OCI-LY7 (cell line): ENCODE measurements around the gene PHF24. TPM values are rescaled to one million over a fixed set of nuclear protein-coding genes. Genes with fewer than 3 reads are reported as not detected.

ENCODE experiments used
- BruUV-seq: library from RNA; stranded (reverse); fragments of 400-500 nt; replicated peaks from 2 replicates; lab custom pipeline; 2021; lab: Mats Ljungman, UMichigan
- CTCF ChIA-PET: fragments of 300-600 bp; sonication (Branson Sonifier 250); formaldehyde crosslinking; loops from one replicate; lab custom pipeline; 2022; ENCODE audit warnings: antibody characterized with exemption; ENCODE audit not compliant: unreplicated experiment; lab: Charles Lee
- POLR2A ChIA-PET: fragments of 300-600 bp; sonication (Branson Sonifier 250); formaldehyde crosslinking; loops from one replicate; lab custom pipeline; 2022; ENCODE audit warnings: antibody characterized with exemption; lab: Charles Lee
- DNase-seq: peaks from one replicate; pipeline ENCODE4 v3.0.0-alpha.2; 2015; ENCODE audit warnings: low spot score
- H2AFZ ChIP-seq: fragments of 200-600 bp; sonication (generic), shearing (Covaris generic); 2 replicates; pipeline ENCODE4 v1.6.1; 2014; ENCODE audit warnings: mild to moderate bottlenecking, antibody characterized with exemption, low read length, moderate library complexity
- H3K27ac ChIP-seq: fragments of 200-600 bp; sonication (generic); 2 replicates; pipeline ENCODE4 v1.5.1; 2014; ENCODE audit warnings: mixed run types, low read depth, mild to moderate bottlenecking, moderate library complexity, low read length, inconsistent platforms; ENCODE audit not compliant: poor library complexity, severe bottlenecking
- H3K36me3 ChIP-seq: fragments of 200-600 bp; sonication (generic); 2 replicates; pipeline ENCODE4 v1.6.1; 2014; ENCODE audit warnings: mild to moderate bottlenecking, antibody characterized with exemption, low read length, moderate library complexity, mixed read lengths; ENCODE audit not compliant: insufficient read depth
- H3K4me1 ChIP-seq: fragments of 200-600 bp; sonication (generic); 2 replicates; pipeline ENCODE4 v1.5.1; 2014; ENCODE audit warnings: mild to moderate bottlenecking, low read length; ENCODE audit not compliant: insufficient read depth, poor library complexity, severe bottlenecking
- H3K4me2 ChIP-seq: fragments of 200-600 bp; sonication (generic); 2 replicates; pipeline ENCODE4 v1.6.1; 2014; ENCODE audit warnings: mild to moderate bottlenecking, low read length
- H3K4me3 ChIP-seq: fragments of 200-600 bp; sonication (generic); 2 replicates; pipeline ENCODE4 v1.5.1; 2014; ENCODE audit warnings: mild to moderate bottlenecking, low read depth, low read length; ENCODE audit not compliant: poor library complexity, severe bottlenecking
- H3K79me2 ChIP-seq: fragments of 200-600 bp; sonication (generic); 2 replicates; pipeline ENCODE4 v1.6.1; 2016; ENCODE audit warnings: low read depth, mild to moderate bottlenecking, low read length, moderate library complexity, mixed read lengths; ENCODE audit not compliant: insufficient read depth
- H3K9me2 ChIP-seq: fragments of 200-600 bp; sonication (generic); 2 replicates; pipeline ENCODE4 v1.6.1; 2016; ENCODE audit warnings: mild to moderate bottlenecking, low read length, mixed read lengths; ENCODE audit not compliant: insufficient read depth
- H3K9me3 ChIP-seq: fragments of 200-600 bp; sonication (generic); 2 replicates; pipeline ENCODE4 v1.6.1; 2014; ENCODE audit warnings: mild to moderate bottlenecking, mixed run types, low read length, mixed read lengths
- H4K20me1 ChIP-seq: fragments of 200-600 bp; sonication (generic); 2 replicates; pipeline ENCODE4 v1.6.1; 2014; ENCODE audit warnings: mild to moderate bottlenecking, antibody characterized with exemption, low read length, moderate library complexity, mixed read lengths; ENCODE audit not compliant: insufficient read depth
- CTCF ChIP-seq: fragments of 200-600 bp; sonication (generic); conservative IDR thresholded peaks from 2 replicates; pipeline ENCODE4 v1.5.1; 2014; ENCODE audit warnings: mild to moderate bottlenecking, antibody characterized with exemption, low read length, moderate library complexity, mixed read lengths
- EZH2phosphoT487 ChIP-seq: fragments of 200-600 bp; sonication (generic); IDR thresholded peaks from 2 replicates; pipeline ENCODE4 v1.6.1; 2018; ENCODE audit warnings: low read depth, borderline replicate concordance, mild to moderate bottlenecking, mixed run types, antibody characterized with exemption, low read length, moderate library complexity, mixed read lengths
- intact Hi-C: fragments of 100-400 bp; cut with micrococcal nuclease; formaldehyde crosslinking; loops from one replicate; pipeline ENCODE4 v1.10.0; 2022; ENCODE audit not compliant: unreplicated experiment
- total RNA-seq, 2 experiments: library from RNA; depleted of rRNA in 1 of 2; stranded (reverse); fragments of >200 nt in 1 of 2; shearing (Covaris generic) in 1 of 2; gene quantifications; 2 replicates each; pipeline ENCODE4 v1.2.3, GENCODE V29; 2014 to 2022

PHF24 gene
- total RNA-seq, 2 experiments from 2014 or later, result not detected

GRCh38 chr9:34998266-34998665 is 40.2 kb downstream of the PHF24 start:
- DNase-seq, result no peak
- Histone ChIP-seq H3K4me2 (no peak overlapping the region), H2AFZ (no peak overlapping the region), H3K79me2 (no peaks in the 10 kb centered on the region), H3K4me3 (no peak overlapping the region), H3K4me1 (peaks cover 8% of the 10 kb centered on the region), H4K20me1 (no peaks in the 10 kb centered on the region), H3K9me3 (no peaks in the 10 kb centered on the region), H3K36me3 (peaks cover 3% of the 10 kb centered on the region; the same call in 1 of the 2 replicates), H3K9me2 (no peaks in the 10 kb centered on the region), H3K27ac (no peak overlapping the region)
- no TSS peak for BruUV-seq
- no peak for TF ChIP-seq EZH2phosphoT487
- no peak for TF ChIP-seq CTCF
- CTCF ChIA-PET, result no interaction called here
- intact Hi-C loops, result no loop called here
- POLR2A ChIA-PET, result interaction anchor here (0.5 to 0.7 kb wide), 2 partner anchors 181 to 411 kb away, joined by 3 to 4 read pairs; no protein-coding TSS in a partner anchor

- TF ChIP-seq CTCF (no peak), EZH2phosphoT487 (no peak)
- DNase-seq, result no peak
- Histone ChIP-seq H2AFZ (no peak overlapping the region), H3K36me3 (peaks cover 3% of the 10 kb centered on the region; the same call in 1 of the 2 replicates), H3K9me3 (no peaks in the 10 kb centered on the region), H3K4me2 (no peak overlapping the region), H3K4me1 (no peaks in the 10 kb centered on the region), H3K79me2 (no peaks in the 10 kb centered on the region), H4K20me1 (no peaks in the 10 kb centered on the region), H3K9me2 (no peaks in the 10 kb centered on the region), H3K27ac (no peak overlapping the region), H3K4me3 (no peak overlapping the region)
- no TSS peak for BruUV-seq
- CTCF ChIA-PET, result no interaction called here
- intact Hi-C loops, result no loop called here
- POLR2A ChIA-PET, result no interaction called here
Observed at GRCh38 chr9:34999576-34999975, 41.5 kb downstream of the PHF24 start.

GRCh38 chr9:35000535-35001284 is 42.6 kb downstream of the PHF24 start:
- Histone ChIP-seq H3K9me2 (no peaks in the 10 kb centered on the region), H2AFZ (no peak overlapping the region), H3K36me3 (peaks cover 3% of the 10 kb centered on the region; the same call in 1 of the 2 replicates), H3K4me3 (no peak overlapping the region), H3K4me1 (no peaks in the 10 kb centered on the region), H3K27ac (no peak overlapping the region), H3K4me2 (no peak overlapping the region), H3K79me2 (no peaks in the 10 kb centered on the region), H4K20me1 (no peaks in the 10 kb centered on the region), H3K9me3 (no peaks in the 10 kb centered on the region)
- DNase-seq, result no peak
- TF ChIP-seq CTCF, result no peak
- TF ChIP-seq EZH2phosphoT487, result no peak
- POLR2A ChIA-PET, result interaction anchor here (0.5 kb wide), 1 partner anchor 270 kb away, joined by 4 read pairs; no protein-coding TSS in a partner anchor
- CTCF ChIA-PET, result no interaction called here
- BruUV-seq, result no TSS peak
- intact Hi-C loops, result no loop called here
